Measurements from ENCODE around the gene CCSER1.
"Not testable (repeated sequence)": the region's sequence is repeated elsewhere in the genome, so short reads cannot be mapped to it uniquely, and the experiment has no call there.

The CCSER1 gene

DNA sequence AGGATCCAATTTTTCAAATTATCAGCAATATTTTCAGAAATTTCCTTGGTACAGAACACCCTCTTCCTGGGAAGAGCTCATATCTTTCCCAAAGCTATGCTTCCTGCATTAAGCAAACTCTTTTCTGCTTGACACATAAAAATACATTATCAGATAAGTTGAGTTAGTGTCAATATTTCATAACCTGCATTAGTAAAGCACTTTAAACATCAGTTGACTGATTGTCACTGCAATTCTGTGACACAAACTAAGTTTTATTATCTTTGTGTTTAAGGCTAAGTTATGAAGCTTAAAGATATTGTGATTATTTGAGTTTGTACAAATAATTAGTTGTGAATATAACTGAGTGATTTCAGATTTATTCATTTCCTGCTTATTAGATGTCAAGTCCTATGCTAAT is 1131.1 kb downstream of the CCSER1 start:
- no peak for DNase-seq (ENCODE audit: low read depth, low spot score)

DNA sequence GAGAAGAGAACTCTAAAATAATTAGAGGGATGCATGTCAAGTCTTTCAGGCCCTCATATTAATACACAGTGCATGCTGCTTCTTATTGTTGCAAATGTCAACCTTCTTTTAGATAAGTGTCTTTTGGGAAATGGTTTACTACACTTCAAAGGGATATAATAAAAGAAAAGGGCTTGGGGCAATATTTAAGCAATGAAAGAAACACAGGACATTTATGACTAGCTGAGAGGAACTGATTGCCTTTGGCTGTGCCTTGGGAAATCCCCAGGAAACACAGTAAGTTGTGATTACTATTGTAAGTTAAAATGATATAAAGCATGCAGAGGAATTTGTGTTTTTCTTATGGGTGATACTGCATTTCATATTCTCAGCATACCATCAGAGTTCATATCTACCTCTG is 1140.3 kb downstream of the CCSER1 start:
- peak; percentile 13 for DNase-seq (ENCODE audit: low read depth, low spot score)

DNA sequence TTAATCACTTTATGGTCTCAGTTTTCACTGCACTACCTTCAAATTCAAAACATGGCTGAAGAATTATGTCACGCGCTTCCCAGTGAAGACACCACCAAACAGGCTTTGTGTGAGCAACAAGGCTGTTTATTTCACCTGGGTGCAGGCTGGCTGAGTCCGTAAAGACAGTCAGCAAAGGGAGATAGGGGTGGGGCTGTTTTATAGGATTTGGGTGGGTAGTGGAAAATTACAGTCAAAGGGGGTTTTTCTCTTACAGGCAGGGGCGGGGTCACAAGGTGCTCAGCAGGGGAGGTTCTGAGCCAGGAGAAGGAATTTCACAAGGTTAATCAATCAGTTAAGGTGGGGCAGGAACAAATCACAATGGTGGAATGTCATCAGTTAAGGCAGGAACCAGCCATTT is 1141.3 kb downstream of the CCSER1 start:
- peak; percentile 87 for DNase-seq (ENCODE audit: low read depth, low spot score)

DNA sequence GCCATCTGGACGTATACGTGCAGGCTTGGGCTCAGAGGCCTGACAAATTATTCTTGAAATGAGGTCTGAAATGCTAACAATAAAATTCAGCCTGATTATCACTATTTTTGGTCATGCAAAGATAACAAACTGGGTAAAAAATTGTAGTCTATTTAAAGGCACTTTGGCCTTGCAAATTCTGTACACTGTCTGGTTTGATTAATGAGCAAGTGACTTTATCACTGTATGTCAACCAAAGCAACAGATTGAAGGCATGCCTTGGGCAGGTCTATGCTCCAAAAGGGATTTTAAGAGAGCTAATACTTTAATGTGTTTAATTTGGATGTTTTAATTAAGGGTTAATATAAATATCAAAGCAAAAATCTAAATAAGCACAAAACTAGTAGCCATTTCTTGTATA is 1141.7 kb downstream of the CCSER1 start:
- DNase-seq (ENCODE audit: low read depth, low spot score) = no peak

DNA sequence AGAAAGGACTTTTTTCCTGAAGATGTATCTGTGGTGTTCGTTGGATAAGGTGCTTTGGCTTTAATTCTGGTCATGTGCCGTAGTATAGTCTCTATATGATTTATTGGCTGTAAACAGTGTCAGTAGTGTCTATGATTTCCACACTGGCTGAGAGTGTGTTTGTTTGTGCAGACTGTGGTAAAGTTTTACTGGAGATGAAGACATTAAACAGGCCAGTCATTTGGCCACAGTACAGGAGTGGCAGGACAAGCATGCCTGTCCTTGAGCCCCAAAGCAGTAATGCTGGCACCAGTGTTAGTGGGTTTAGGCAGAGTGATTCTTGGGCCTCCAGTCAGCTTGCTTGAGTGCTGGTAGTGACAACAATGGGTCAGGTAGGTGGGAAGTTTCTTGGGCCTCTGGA is 1152.7 kb downstream of the CCSER1 start:
- DNase-seq (ENCODE audit: low read depth, low spot score) = no peak

DNA sequence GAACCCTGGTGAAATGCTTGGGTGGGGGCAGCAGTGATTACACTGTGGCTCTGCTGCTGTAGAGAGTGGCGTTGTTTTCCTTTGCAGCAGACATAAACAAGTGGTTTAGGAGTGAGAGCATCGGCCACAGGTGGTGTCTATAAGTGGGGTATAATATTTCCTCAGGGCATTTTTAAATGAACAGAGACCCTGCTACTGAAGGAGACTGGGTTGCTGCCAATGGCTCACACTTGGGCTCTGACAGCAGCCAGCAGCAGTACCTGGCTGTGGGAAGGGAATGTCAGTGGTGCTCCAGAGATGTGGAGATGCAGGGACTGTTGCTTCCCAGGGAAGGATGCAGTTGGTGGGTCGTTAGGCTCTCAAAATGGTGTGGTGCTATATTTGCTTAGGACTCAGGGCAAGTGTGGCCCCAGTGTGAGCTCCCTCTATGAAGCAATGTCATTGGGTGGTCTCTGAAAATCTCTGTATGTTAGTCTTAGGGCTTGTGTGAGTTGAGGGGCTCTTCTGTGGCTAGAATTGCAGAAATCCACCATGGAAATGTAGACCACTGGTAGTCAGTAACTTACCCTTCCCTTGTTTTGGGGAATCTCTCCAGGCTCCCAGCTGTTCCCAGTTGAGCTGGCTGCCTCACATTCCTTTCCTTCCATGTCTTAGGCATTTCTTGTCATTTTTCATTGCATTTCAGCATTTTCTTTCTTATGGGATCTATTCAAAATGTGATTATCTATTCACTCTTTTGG is 1153.5 kb downstream of the CCSER1 start:
- DNase-seq (ENCODE audit: low read depth, low spot score) = no peak

DNA sequence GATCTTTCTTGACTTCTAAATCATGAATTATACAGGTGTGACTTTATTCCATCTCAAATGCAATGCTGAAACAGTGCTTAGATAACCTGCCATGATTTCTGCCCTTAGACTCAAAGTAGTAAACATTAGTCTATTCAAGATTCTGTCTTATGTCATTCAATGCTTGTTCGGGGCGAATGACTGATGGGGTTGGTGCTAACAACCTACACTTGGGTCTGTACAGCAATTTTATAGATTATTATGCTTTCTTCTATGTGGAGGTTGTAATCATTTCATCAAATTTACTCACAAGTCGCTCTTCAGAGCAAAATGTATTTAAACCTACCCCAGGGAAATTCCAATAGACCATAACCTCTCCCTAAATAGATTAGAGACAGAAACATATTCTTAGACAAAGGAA is 1155.0 kb downstream of the CCSER1 start:
- no peak for DNase-seq (ENCODE audit: low read depth, low spot score)

DNA sequence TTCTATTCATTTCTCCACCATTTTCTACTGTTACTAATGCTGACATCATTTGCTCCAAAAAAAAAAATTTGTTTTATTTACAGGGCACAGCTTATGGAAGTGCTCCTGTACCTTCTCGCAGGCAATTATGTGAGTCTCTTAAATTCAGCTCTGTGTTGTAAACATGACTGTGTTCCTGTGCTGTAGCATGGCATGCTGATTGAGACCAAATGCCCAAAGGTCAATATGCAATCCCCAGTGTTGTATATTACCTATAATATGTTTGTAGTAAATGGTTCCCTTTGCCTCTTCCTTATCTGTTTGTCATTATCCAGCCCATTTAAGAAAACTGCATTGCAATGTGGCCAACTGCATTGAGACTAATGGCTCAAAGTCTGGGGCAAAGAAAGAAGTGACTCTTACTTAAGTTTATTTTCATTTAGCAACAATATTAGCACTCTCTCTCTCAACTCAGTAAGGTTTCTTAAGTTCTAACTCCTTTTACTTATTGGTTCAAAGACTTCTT is 1156.6 kb downstream of the CCSER1 start:
- no peak for DNase-seq (ENCODE audit: low read depth, low spot score)

DNA sequence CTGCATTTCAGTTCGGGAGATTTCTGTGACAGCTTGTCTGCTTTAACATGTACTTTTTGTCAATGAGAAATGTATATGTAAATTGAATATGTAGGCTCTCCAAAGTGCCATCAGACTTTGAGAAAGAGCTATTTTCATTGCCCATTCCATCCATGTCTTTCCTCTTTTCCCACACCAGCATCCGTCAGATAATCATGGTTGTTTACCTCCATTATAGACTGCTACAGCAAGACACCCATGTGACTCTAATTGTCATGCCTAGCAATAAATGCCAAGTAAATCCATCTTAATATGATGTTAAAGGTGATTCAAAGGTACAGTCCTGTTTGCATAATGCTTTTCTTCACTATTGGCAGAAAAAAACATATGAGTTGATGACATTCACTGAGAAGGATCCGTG is 1157.3 kb downstream of the CCSER1 start:
- no peak for DNase-seq (ENCODE audit: low read depth, low spot score)

DNA sequence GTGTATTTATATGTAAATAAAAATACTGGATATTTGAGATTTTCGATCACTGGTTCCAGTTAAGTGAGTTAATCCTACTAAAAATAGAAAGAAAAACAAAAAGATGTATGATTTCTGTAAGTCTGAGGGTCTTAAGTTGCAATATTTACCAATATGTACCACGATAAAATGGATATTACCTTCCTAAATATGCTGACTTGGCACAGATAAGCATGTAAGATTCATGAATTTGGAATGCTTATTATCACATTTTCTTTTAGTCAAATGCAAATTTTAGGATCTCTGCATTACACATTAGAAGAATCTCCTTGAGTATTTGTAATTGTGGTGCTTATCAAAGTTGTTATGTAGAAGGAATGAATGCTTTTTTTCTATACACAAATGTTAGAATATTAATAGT is 1158.3 kb downstream of the CCSER1 start:
- DNase-seq (ENCODE audit: low read depth, low spot score) = no peak

DNA sequence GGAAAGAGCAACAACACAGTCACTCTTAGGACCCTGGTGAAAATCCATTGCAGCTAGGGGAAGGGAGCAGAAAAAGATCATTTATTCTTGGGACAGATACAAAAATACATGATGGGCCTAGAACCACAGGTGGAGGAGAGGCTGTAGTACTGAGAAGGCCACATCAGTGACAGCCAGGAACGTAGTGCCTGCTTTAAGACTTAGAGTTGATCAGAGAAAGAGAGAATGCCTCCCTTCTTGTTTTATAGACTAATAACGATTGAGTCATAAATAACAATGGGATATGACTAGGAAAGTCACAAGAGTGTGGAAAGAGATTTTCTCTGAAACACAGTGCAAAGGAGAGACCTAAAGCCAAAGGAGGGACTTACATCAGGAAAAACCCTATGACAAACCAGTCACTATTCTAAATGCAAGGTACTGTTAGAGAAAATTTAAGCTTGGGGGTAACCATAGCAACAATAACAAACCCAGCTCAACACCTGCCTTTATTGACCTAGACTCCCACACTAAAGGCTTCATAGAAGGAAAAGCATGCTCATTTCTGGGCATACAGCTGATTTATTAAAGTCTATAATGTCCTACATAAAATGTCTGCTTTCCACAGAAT is 1161.6 kb downstream of the CCSER1 start:
- DNase-seq (ENCODE audit: low read depth, low spot score) = no peak

DNA sequence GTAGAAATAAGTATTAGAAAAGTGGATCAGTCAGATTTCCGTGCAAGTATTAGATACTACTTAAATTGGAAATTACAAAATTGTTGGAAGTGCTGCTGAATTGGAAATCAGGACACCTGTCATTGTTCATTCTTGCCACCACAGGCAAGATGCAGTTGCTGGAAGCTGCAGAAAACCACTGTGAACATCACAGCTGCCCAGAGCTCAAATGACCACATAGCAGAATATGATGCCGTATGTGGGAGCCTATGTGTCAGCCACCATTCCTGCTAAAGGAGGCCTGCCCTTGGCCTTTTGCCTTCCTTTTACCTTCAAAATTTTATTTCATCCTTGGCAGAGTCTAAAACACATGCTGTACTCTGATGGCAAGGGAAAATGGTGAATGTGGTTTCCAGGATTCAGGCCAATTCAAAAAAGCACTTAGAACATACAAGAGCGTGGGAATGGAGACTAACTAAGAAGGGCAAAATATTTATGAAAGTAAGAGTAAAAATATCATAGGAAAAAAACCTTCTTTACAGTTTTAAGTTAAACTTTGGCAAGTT is 1171.0 kb downstream of the CCSER1 start:
- no peak for DNase-seq (ENCODE audit: low read depth, low spot score)

DNA sequence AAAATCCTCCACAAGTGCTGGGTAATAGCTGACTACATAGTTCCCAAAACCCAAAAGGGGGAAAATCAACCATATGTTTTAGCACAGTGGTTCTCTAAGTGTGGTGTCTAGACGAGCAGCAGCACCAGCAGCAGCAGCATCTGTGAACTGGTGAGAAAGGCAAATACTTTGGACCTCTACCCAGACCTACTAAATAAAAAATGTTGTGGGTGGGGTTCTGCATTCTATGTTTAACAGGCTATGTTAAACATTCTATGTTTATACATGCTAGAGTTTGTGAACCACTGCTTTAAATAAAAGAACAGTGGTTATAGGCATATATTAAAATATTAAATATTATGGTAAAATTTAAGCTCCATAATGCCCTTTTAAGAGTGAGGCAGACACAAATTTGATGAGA is 1171.6 kb downstream of the CCSER1 start:
- no peak for DNase-seq (ENCODE audit: low read depth, low spot score)

DNA sequence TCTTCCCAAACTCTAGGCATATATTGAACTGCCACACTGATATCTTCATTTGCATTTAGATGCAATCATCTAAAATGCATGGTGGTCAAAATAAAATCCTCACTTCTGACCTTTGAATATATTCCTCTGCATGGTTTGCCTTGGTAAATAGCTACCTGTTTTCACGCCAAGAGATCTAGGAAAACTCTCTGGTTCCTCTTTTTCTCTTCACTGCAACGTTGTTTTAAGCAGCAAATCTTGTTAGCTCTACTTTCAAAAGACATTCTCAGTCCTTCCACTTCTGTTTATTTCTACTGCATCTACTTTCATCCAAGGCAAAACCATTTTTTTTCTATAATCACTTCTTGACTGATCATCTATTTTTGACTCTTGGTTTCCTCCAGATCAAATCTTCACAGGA is 1174.9 kb downstream of the CCSER1 start:
- DNase-seq (ENCODE audit: low read depth, low spot score) = no peak

DNA sequence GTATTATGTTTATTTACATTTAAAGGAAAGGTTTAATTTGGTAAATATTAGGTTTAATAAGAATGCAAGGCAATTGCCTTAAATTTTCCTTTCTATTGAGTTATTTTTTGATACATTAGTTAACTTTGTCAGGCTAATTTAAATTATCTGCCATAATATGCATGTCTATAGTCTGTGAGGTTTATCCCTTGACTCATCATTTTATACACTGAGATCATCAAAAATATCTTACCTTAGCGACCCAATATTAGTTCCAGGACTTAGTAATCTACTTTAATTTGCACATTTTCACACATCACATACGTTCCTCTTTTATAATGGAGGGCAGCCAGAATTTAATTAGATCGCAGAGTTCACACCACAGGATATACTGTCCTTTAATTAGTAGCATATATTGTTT is 1177.1 kb downstream of the CCSER1 start:
- no peak for DNase-seq (ENCODE audit: low read depth, low spot score)

DNA sequence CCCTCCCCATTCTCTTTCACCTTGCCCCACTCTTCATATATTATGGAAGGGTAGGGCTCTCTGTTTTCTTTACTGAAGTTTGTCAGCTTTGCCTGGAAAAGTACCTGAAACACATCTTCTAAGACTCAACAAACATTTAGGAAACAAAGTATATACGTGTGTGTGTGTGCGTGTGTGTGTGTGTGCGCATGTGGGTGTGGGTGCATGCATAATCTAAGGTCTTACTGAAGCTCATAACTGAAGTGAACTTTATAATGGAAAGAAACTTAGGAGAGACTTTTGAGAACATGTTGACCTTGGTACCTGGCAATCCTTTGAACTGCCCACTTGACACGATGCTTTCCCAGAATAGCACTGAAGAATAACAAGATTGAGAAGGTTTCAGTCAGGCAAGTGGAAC is 1190.2 kb downstream of the CCSER1 start:
- DNase-seq (ENCODE audit: low read depth, low spot score) = no peak

DNA sequence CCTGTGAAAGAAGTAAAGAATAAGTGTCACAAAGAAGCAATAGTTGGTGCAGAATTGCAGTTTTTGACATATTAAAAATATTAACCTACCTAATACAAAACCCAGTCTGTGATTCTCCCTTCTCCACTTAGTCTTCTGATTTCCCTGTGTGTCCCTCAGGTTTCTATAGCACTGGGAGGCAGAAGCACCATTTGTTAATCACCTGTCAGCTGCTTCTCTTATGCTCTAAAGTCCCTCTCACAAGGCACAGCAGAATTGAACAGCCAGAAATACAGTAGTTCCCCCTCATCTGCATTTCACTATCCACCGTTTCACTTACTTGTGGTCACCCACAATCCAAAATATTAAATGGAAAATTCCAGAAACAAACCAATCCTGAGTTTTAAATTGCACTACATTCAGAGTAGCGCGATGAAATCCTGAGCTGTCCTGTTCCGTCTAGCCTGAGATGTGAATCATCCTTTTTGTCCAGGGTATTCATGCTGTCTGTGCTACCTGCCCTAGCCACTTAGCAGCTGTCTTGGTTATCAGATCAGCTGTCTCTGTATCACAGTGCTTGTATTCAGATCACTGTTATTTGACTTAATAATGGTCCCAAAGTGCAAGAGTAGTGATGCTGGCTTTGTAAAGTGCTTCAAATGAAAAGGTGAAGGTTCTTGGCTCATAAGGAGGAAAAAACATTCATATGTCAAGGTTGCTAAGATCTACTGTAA is 1192.5 kb downstream of the CCSER1 start:
- no peak for DNase-seq (ENCODE audit: low read depth, low spot score)

DNA sequence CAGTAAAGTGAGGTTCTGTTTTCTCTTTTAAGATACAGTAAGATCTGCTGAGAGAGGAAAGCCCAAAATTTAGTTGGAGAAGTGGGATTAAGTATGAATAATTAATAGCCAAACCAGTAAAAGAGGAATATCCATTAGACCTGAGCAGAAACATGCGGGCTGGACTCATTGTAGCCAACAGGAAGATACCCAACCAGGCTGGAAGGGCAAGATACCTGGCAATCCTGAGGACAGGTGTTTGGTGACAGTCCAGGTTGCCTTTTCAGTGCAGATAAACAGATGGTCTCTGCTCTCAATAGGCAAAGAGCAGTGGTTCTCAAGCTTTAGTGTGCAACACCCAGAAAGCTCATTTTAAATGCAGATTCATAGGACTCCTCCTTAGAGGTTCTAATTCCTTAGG is 1195.8 kb downstream of the CCSER1 start:
- no peak for DNase-seq (ENCODE audit: low read depth, low spot score)

DNA sequence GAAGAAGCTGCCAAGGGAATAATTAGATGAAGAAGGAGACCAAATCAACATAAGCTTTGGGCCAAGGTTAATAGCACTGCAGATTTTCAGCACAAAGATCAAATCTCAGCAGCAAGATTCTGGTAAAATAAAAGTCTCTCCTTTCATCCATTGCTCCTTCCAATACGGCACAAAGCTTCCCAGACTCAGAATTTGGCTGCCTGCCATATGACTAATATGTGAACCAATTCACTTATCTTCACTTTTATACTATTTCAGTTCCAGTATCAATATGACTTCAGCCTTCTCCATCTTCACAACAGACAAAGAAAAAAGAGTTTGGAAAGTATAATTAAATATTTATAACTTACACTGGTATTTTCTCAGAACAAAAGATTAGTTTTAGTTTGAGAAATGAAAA is 1198.3 kb downstream of the CCSER1 start:
- no peak for DNase-seq (ENCODE audit: low read depth, low spot score)

DNA sequence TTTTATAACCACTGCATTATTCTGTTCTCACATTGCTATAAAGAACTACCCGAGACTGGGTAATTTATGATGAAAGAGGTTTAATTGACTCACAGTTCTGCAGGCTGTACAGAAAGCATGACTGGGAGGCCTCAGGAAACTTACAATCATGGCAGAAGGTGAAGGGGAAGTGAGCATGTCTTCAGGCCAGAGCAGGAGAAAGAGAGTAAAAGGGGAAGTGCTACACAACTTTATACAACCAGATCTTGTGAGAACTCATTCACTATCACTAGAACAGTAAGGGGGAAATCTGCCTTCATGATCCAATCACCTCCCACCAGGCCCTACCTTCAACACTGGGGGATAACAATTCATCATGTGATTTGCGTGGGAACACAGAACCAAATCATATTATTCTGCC is 1199.0 kb downstream of the CCSER1 start:
- DNase-seq (ENCODE audit: low read depth, low spot score) = not testable (repeated sequence)

DNA sequence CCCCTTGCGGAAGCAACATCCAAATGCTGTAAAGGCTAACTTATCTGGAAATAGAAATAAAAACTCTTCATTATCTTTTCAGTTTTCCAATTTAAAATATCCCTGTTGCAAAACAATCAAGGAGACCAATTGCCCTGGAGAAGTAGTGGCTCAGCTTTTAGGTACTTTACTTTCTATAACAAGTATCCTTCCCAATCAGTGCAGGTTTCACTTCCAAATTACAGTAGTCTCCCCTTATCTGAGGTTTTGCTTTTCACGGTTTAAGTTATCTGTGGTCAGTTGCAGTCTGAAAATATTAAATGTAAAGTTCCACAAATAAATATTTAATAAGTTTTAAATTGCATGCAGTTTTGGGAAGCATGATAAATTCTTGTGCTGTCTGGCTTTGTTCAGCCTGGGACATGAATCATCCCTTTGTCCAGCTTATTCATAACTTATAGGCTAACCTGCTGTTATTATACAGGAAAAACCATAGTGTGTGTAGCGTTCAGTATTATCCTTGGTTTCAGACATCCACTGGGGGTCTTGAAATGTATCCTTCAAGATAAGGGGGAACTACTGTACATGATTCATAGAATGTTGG is 1203.5 kb downstream of the CCSER1 start:
- DNase-seq (ENCODE audit: low read depth, low spot score) = no peak

DNA sequence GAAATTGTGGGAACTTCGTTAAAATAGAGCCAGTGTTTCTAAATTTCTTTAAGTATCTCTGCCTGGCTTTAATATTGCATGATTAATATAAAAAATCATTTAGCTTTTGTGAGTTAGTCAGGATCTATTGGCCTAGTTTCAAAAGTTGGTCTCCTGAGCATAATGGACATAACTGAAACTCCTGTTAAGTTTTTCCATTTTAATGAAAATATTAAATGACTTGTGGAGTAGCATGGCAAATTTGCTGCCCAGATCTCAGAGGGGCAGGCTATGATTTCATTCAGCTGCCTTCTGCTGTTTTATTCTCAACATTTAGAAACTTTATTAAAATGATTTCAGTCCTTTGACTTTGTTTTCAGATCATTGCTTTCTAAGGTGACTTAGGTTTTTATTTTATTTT is 1213.6 kb downstream of the CCSER1 start:
- no peak for DNase-seq (ENCODE audit: low read depth, low spot score)

Measured in ELF-1 (cell line).